ENCODE results near the gene DNAH14. TPM values are rescaled to one million over a fixed set of nuclear protein-coding genes. Genes with fewer than 3 reads are reported as not detected.
"Not testable (repeated sequence)": the region's sequence is repeated elsewhere in the genome, so short reads cannot be mapped to it uniquely, and the experiment has no call there.

DNAH14 gene
- total and polyA plus RNA-seq, 7 donors, result 0.07 to 1.8 (median 0.82) TPM; not detected in 2

DNA sequence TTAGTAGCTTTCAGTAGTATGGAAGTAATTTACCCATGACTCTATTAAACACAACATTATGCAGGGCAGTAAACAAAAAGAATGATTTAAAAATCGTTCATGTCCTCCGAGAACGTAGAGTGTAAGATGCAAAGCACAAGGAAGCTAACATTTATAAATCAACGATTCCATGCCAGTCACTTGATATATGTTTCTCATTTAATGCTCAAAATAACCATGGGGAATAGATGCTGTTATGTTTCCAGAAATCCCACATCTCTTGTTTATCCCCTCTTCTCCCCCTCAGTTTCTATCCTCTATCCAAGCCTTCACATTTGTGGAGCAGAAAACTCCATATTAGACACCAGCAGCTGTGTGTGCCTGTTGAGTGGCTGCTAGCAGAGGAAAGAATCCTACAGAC, 445.5 kb downstream of the DNAH14 start:
- ATAC-seq (no peak), DNase-seq (no peak)
- TF ChIP-seq, protein P1, sequence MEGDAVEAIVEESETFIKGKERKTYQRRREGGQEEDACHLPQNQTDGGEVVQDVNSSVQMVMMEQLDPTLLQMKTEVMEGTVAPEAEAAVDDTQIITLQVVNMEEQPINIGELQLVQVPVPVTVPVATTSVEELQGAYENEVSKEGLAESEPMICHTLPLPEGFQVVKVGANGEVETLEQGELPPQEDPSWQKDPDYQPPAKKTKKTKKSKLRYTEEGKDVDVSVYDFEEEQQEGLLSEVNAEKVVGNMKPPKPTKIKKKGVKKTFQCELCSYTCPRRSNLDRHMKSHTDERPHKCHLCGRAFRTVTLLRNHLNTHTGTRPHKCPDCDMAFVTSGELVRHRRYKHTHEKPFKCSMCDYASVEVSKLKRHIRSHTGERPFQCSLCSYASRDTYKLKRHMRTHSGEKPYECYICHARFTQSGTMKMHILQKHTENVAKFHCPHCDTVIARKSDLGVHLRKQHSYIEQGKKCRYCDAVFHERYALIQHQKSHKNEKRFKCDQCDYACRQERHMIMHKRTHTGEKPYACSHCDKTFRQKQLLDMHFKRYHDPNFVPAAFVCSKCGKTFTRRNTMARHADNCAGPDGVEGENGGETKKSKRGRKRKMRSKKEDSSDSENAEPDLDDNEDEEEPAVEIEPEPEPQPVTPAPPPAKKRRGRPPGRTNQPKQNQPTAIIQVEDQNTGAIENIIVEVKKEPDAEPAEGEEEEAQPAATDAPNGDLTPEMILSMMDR (IDR thresholded peaks at IDR 0.05), result no peak
- no peak overlapping the region for H3K27ac ChIP-seq
- H3K4me1 ChIP-seq, result no peaks in the 10 kb centered on the region
- no peak overlapping the region for H3K4me3 ChIP-seq
- no peaks in the 10 kb centered on the region for H3K27me3 ChIP-seq (ENCODE audit: insufficient read depth in 3 of 3, low read length in 2 of 3)
- intact Hi-C loops (cut with DNase I), result no loop called here
- H3K36me3 ChIP-seq (ENCODE audit: insufficient read depth in 1 of 2, low read depth in 1 of 2), result no peaks in the 10 kb centered on the region
- H3K9me3 ChIP-seq, result no peaks in the 10 kb centered on the region
- WGBS, 3 donors, result 79 to 84% (median 82%) methylated on average over 4 of the region's 4 CpGs

DNA sequence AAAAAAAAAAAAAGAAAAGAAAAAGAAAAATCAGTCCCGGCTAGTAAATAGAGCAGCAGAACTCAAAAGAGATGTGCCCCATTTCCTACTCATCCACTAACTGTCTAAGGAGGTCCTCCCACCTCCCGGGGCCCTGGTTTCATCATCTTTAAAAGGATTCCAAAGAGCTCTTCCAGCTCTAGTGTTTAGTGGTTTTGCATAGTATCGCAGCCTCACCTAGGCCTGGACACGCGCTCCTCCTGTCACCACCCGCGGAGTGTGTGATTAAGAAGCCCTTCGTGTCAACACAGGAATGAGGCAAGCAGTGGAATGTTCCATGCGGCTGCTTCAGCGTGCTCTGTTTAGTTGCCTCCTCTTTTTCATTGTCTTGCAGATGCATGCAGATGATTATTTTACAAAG, 449.4 kb downstream of the DNAH14 start:
- ATAC-seq (peak in 1 of 4 donors; percentile 63), DNase-seq (no peak)
- intact Hi-C loops (cut with DNase I), result no loop called here

DNA sequence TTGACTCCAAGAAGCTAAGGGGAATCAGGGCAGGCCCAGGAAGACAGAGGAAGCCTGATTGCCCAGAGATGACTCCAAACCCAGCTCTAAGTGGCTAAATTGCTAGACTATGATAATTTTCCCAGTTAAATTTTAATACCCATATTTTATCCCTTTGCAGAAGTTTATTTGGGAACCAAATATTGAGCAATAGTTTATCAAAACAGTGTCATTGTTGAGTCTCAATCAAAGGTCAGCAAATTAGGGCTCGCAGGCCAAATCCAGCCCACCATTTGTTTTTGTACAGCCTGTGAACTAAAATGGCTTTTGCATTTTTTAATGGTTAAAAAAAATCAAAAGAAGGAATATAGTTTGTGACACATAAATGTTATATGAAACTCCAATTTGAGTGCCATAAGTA, 451.2 kb downstream of the DNAH14 start:
- Histone ChIP-seq H3K4me3 (no peak overlapping the region), H3K27me3 (ENCODE audit: insufficient read depth in 3 of 3, low read length in 2 of 3) (no peaks in the 10 kb centered on the region), H3K27ac (no peak overlapping the region), H3K9me3 (no peaks in the 10 kb centered on the region), H3K36me3 (ENCODE audit: insufficient read depth in 1 of 2, low read depth in 1 of 2) (no peaks in the 10 kb centered on the region), H3K4me1 (no peaks in the 10 kb centered on the region)
- DNase-seq (no peak), ATAC-seq (no peak)
- TF ChIP-seq, protein P1 (IDR thresholded peaks at IDR 0.05), result no peak
- 97 to 100% (median 100%) methylated on average over 1 of the region's 1 CpG for WGBS, 3 donors
- intact Hi-C loops (cut with DNase I), result no loop called here

More for the DNA sequence above, 449.4 kb downstream of the DNAH14 start:
- H3K36me3 ChIP-seq (ENCODE audit: insufficient read depth in 1 of 2, low read depth in 1 of 2), result no peaks in the 10 kb centered on the region
- no peak overlapping the region for H3K27ac ChIP-seq
- no peaks in the 10 kb centered on the region for H3K9me3 ChIP-seq
- H3K27me3 ChIP-seq (ENCODE audit: insufficient read depth in 3 of 3, low read length in 2 of 3), result no peaks in the 10 kb centered on the region
- H3K4me1 ChIP-seq, result no peaks in the 10 kb centered on the region
- WGBS, 3 donors, result 38 to 46% (median 40%) methylated on average over 10 of the region's 10 CpGs
- TF ChIP-seq, protein P1 (IDR thresholded peaks at IDR 0.05), result no peak
- H3K4me3 ChIP-seq, result no peak overlapping the region

DNA sequence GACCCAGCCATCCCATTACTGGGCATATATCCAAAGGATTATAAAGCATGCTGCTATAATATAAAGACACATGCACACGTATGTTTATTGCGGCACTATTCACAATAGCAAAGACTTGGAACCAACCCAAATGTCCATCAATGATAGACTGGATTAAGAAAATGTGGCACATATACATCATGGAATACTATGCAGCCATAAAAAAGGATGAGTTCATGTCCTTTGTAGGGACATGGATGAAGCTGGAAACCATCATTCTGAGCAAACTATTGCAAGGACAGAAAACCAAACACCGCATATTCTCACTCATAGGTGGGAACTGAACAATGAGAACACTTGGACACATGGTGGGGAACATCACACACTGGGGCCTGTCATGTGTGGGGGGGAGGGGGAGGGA, 457.4 kb downstream of the DNAH14 start:
- H3K9me3 ChIP-seq; ATAC-seq; DNase-seq; H3K27ac ChIP-seq; intact Hi-C loops (cut with DNase I); H3K4me3 ChIP-seq; H3K36me3 ChIP-seq (ENCODE audit: insufficient read depth in 1 of 2, low read depth in 1 of 2); H3K4me1 ChIP-seq; H3K27me3 ChIP-seq (ENCODE audit: insufficient read depth in 3 of 3, low read length in 2 of 3): not testable (repeated sequence)
- WGBS, 3 donors, result 94 to 97% (median 95%) methylated on average over 3 of the region's 3 CpGs

DNA sequence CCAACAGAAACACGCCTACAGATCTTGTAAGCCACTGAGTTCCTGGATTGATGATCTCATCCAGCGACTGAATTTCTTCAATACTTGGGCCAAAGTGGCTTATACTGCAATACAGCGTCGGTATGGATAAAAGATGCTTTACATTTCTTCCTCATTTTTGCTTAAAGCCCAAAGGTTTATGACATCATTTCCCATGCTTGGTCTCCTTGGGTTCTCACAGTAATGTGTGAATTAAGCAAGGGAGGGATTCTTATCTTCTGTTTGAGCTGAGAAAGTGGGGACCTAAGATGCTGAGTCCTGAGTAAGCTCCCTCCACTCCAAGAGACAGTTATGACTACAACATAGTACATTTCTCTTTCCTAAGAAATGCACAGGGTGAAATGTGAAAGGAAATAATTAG, 458.9 kb downstream of the DNAH14 start:
- TF ChIP-seq, protein P1 (IDR thresholded peaks at IDR 0.05), result no peak
- ATAC-seq, result no peak
- Histone ChIP-seq H3K27me3 (ENCODE audit: insufficient read depth in 3 of 3, low read length in 2 of 3) (no peaks in the 10 kb centered on the region), H3K4me3 (no peak overlapping the region), H3K27ac (no peak overlapping the region), H3K4me1 (no peaks in the 10 kb centered on the region), H3K9me3 (no peaks in the 10 kb centered on the region), H3K36me3 (ENCODE audit: insufficient read depth in 1 of 2, low read depth in 1 of 2) (no peaks in the 10 kb centered on the region)
- WGBS, 3 donors, result 40 to 58% (median 50%) methylated on average over 4 of the region's 4 CpGs
- DNase-seq, result no peak
- intact Hi-C loops (cut with DNase I), result no loop called here

Measured in psoas muscle (tissue), 8 donors.